OCI-LY7 (cell line): ENCODE data around the gene RPUSD3. TPM values are rescaled to one million over a fixed set of nuclear protein-coding genes. Genes with fewer than 3 reads are reported as not detected.

Experiments used
- BruUV-seq: library from RNA; stranded (reverse); fragments of 400-500 nt; replicated peaks from 2 replicates; lab custom pipeline; 2021; lab: Mats Ljungman, UMichigan
- CTCF ChIA-PET: fragments of 300-600 bp; sonication (Branson Sonifier 250); formaldehyde crosslinking; loops from one replicate; lab custom pipeline; 2022; ENCODE audit warnings: antibody characterized with exemption; ENCODE audit not compliant: unreplicated experiment; lab: Charles Lee
- POLR2A ChIA-PET: fragments of 300-600 bp; sonication (Branson Sonifier 250); formaldehyde crosslinking; loops from one replicate; lab custom pipeline; 2022; ENCODE audit warnings: antibody characterized with exemption; lab: Charles Lee
- DNase-seq: peaks from one replicate; pipeline ENCODE4 v3.0.0-alpha.2; 2015; ENCODE audit warnings: low spot score
- H2AFZ ChIP-seq: fragments of 200-600 bp; sonication (generic), shearing (Covaris generic); 2 replicates; pipeline ENCODE4 v1.6.1; 2014; ENCODE audit warnings: mild to moderate bottlenecking, antibody characterized with exemption, low read length, moderate library complexity
- H3K27ac ChIP-seq: fragments of 200-600 bp; sonication (generic); 2 replicates; pipeline ENCODE4 v1.5.1; 2014; ENCODE audit warnings: mixed run types, low read depth, mild to moderate bottlenecking, moderate library complexity, low read length, inconsistent platforms; ENCODE audit not compliant: poor library complexity, severe bottlenecking
- H3K36me3 ChIP-seq: fragments of 200-600 bp; sonication (generic); 2 replicates; pipeline ENCODE4 v1.6.1; 2014; ENCODE audit warnings: mild to moderate bottlenecking, antibody characterized with exemption, low read length, moderate library complexity, mixed read lengths; ENCODE audit not compliant: insufficient read depth
- H3K4me1 ChIP-seq: fragments of 200-600 bp; sonication (generic); 2 replicates; pipeline ENCODE4 v1.5.1; 2014; ENCODE audit warnings: mild to moderate bottlenecking, low read length; ENCODE audit not compliant: insufficient read depth, poor library complexity, severe bottlenecking
- H3K4me2 ChIP-seq: fragments of 200-600 bp; sonication (generic); 2 replicates; pipeline ENCODE4 v1.6.1; 2014; ENCODE audit warnings: mild to moderate bottlenecking, low read length
- H3K4me3 ChIP-seq: fragments of 200-600 bp; sonication (generic); 2 replicates; pipeline ENCODE4 v1.5.1; 2014; ENCODE audit warnings: mild to moderate bottlenecking, low read depth, low read length; ENCODE audit not compliant: poor library complexity, severe bottlenecking
- H3K79me2 ChIP-seq: fragments of 200-600 bp; sonication (generic); 2 replicates; pipeline ENCODE4 v1.6.1; 2016; ENCODE audit warnings: low read depth, mild to moderate bottlenecking, low read length, moderate library complexity, mixed read lengths; ENCODE audit not compliant: insufficient read depth
- H3K9me2 ChIP-seq: fragments of 200-600 bp; sonication (generic); 2 replicates; pipeline ENCODE4 v1.6.1; 2016; ENCODE audit warnings: mild to moderate bottlenecking, low read length, mixed read lengths; ENCODE audit not compliant: insufficient read depth
- H3K9me3 ChIP-seq: fragments of 200-600 bp; sonication (generic); 2 replicates; pipeline ENCODE4 v1.6.1; 2014; ENCODE audit warnings: mild to moderate bottlenecking, mixed run types, low read length, mixed read lengths
- H4K20me1 ChIP-seq: fragments of 200-600 bp; sonication (generic); 2 replicates; pipeline ENCODE4 v1.6.1; 2014; ENCODE audit warnings: mild to moderate bottlenecking, antibody characterized with exemption, low read length, moderate library complexity, mixed read lengths; ENCODE audit not compliant: insufficient read depth
- CTCF ChIP-seq: fragments of 200-600 bp; sonication (generic); conservative IDR thresholded peaks from 2 replicates; pipeline ENCODE4 v1.5.1; 2014; ENCODE audit warnings: mild to moderate bottlenecking, antibody characterized with exemption, low read length, moderate library complexity, mixed read lengths
- EZH2phosphoT487 ChIP-seq: fragments of 200-600 bp; sonication (generic); IDR thresholded peaks from 2 replicates; pipeline ENCODE4 v1.6.1; 2018; ENCODE audit warnings: low read depth, borderline replicate concordance, mild to moderate bottlenecking, mixed run types, antibody characterized with exemption, low read length, moderate library complexity, mixed read lengths
- intact Hi-C: fragments of 100-400 bp; cut with micrococcal nuclease; formaldehyde crosslinking; loops from one replicate; pipeline ENCODE4 v1.10.0; 2022; ENCODE audit not compliant: unreplicated experiment
- total RNA-seq, 2 experiments: library from RNA; depleted of rRNA in 1 of 2; stranded (reverse); fragments of >200 nt in 1 of 2; shearing (Covaris generic) in 1 of 2; gene quantifications; 2 replicates each; pipeline ENCODE4 v1.2.3, GENCODE V29; 2014 to 2022

The RPUSD3 gene
- total RNA-seq, 2 experiments from 2014 or later: 44.2 to 59.2 TPM

- peaks cover 3% of the 10 kb centered on the region for H3K4me1 ChIP-seq
- H4K20me1 ChIP-seq: no peaks in the 10 kb centered on the region
- H3K79me2 ChIP-seq: no peaks in the 10 kb centered on the region
- no peak overlapping the region for H3K4me3 ChIP-seq
- ChIA-PET CTCF (no interaction called here), POLR2A (interaction anchor here (0.6 kb wide), 1 partner anchor 22 kb away, joined by 3 read pairs; no protein-coding TSS in a partner anchor)
- H2AFZ ChIP-seq: no peak overlapping the region
- no peak for DNase-seq
- H3K36me3 ChIP-seq: peaks cover 80% of the 10 kb centered on the region
- TF ChIP-seq CTCF: no peak
- no peaks in the 10 kb centered on the region for H3K9me2 ChIP-seq
- no peak overlapping the region for H3K27ac ChIP-seq
- intact Hi-C loops: no loop called here
- no peaks in the 10 kb centered on the region for H3K9me3 ChIP-seq
- no TSS peak for BruUV-seq
- no peak overlapping the region for H3K4me2 ChIP-seq
Observed at GRCh38 chr3:9831253-9831652, 12.6 kb downstream of the RPUSD3 start.

GRCh38 chr3:9828801-9829755 lies 14.7 kb downstream of the RPUSD3 start:
- H3K4me1 ChIP-seq: peaks cover 3% of the 10 kb centered on the region
- ChIA-PET CTCF (interaction anchor here (0.5 to 0.9 kb wide), 2 partner anchors 101 to 328 kb away, joined by 3 read pairs; no protein-coding TSS in a partner anchor), POLR2A (interaction anchor here (0.7 kb wide), 1 partner anchor 8 kb away, joined by 3 read pairs; no protein-coding TSS in a partner anchor)
- H3K9me2 ChIP-seq: no peaks in the 10 kb centered on the region
- H2AFZ ChIP-seq: no peak overlapping the region
- no peaks in the 10 kb centered on the region for H3K79me2 ChIP-seq
- no peak for DNase-seq
- BruUV-seq: no TSS peak
- TF ChIP-seq EZH2phosphoT487 (no peak), CTCF (no peak)
- H4K20me1 ChIP-seq: no peaks in the 10 kb centered on the region
- intact Hi-C loops: no loop called here
- no peak overlapping the region for H3K27ac ChIP-seq
- H3K9me3 ChIP-seq: no peaks in the 10 kb centered on the region
- H3K4me3 ChIP-seq: no peak overlapping the region
- H3K36me3 ChIP-seq: peaks cover 64% of the 10 kb centered on the region
- no peak overlapping the region for H3K4me2 ChIP-seq
